Smooth muscle cell (in vitro differentiated cells): ENCODE data around the gene C22orf42. TPM values are rescaled to one million over a fixed set of nuclear protein-coding genes. Genes with fewer than 3 reads are reported as not detected.

Experiments used
- DNase-seq: peaks from one replicate; lab custom pipeline; 2025; ENCODE audit not compliant: unreplicated experiment; lab: John Stamatoyannopoulos, UW
- H2AFZ ChIP-seq: fragments of 200-600 bp; sonication (generic); 2 replicates; pipeline ENCODE4 v1.6.0; 2016; ENCODE audit warnings: antibody characterized with exemption, low read depth, mild to moderate bottlenecking
- H3F3A ChIP-seq: fragments of 200-600 bp; sonication (generic); 2 replicates; pipeline ENCODE4 v1.6.0; 2017; ENCODE audit warnings: antibody characterized with exemption, low read depth
- H3K27ac ChIP-seq: fragments of 200-600 bp; sonication (generic); 2 replicates; pipeline ENCODE4 v1.5.1; 2016; ENCODE audit warnings: low read depth, mild to moderate bottlenecking
- H3K27me3 ChIP-seq: fragments of 200-600 bp; sonication (generic); 2 replicates; pipeline ENCODE4 v1.6.1; 2016; ENCODE audit warnings: low read depth, mild to moderate bottlenecking
- H3K36me3 ChIP-seq: fragments of 200-600 bp; sonication (generic); 2 replicates; pipeline ENCODE4 v1.5.1; 2016; ENCODE audit warnings: low read depth
- H3K4me1 ChIP-seq: fragments of 200-600 bp; sonication (generic); 2 replicates; pipeline ENCODE4 v1.5.1; 2016; ENCODE audit warnings: low read depth
- H3K4me2 ChIP-seq: fragments of 200-600 bp; sonication (generic); 2 replicates; pipeline ENCODE4 v1.6.0; 2016; ENCODE audit warnings: mild to moderate bottlenecking
- H3K4me3 ChIP-seq: fragments of 200-600 bp; sonication (generic); 2 replicates; pipeline ENCODE4 v1.5.1; 2016; ENCODE audit warnings: mild to moderate bottlenecking
- H3K79me2 ChIP-seq: fragments of 200-600 bp; sonication (generic); 2 replicates; pipeline ENCODE4 v1.6.0; 2016; ENCODE audit warnings: low read depth, mild to moderate bottlenecking
- H3K9ac ChIP-seq: fragments of 200-600 bp; sonication (generic); 2 replicates; pipeline ENCODE4 v1.6.0; 2016; ENCODE audit warnings: low read depth
- H3K9me3 ChIP-seq: fragments of 200-600 bp; sonication (generic); replicated peaks from 2 replicates; pipeline ENCODE4 v1.5.1; 2016; ENCODE audit warnings: low read depth
- H4K20me1 ChIP-seq: fragments of 200-600 bp; sonication (generic); 2 replicates; pipeline ENCODE4 v1.6.0; 2016; ENCODE audit warnings: low read depth
- CTCF ChIP-seq: fragments of 200-600 bp; sonication (generic); IDR thresholded peaks from 2 replicates; pipeline ENCODE4 v1.5.1; 2017; ENCODE audit warnings: borderline replicate concordance, mild to moderate bottlenecking, antibody characterized with exemption; ENCODE audit not compliant: insufficient read depth, poor library complexity, severe bottlenecking
- WGBS: methylation state at CpG from one replicate; pipeline ENCODE4 v1.1.7; 2016; ENCODE audit warnings: low lambda C conversion rate; 5-methylcytosine and 5-hydroxymethylcytosine counted together
- polyA plus RNA-seq: library from polyadenylated mRNA; unstranded; fragments of >200 nt; fragmentation: Nextera tagmentation; extraction: Ambion mirVana; gene quantifications from 2 replicates; pipeline ENCODE4 v1.2.1, GENCODE V29; 2016
- total RNA-seq: library from RNA; depleted of rRNA; stranded (reverse); fragments of >200 nt; gene quantifications from 2 replicates; pipeline ENCODE4 v1.2.3, GENCODE V29; 2014

The C22orf42 gene
- total and polyA plus RNA-seq, 2 experiments from 2014 or later = not detected

- Histone ChIP-seq H3K79me2 (no peaks in the 10 kb centered on the region), H3K27ac (no peak overlapping the region), H3K36me3 (no peaks in the 10 kb centered on the region), H3K27me3 (peaks cover 57% of the 10 kb centered on the region), H3K4me3 (no peak overlapping the region), H3K9ac (no peak overlapping the region), H3K9me3 (no peaks in the 10 kb centered on the region), H3F3A (no peaks in the 10 kb centered on the region), H2AFZ (no peak overlapping the region), H4K20me1 (no peaks in the 10 kb centered on the region), H3K4me1 (no peaks in the 10 kb centered on the region), H3K4me2 (no peak overlapping the region)
- TF ChIP-seq CTCF = no peak
- no peak for DNase-seq
- WGBS = 87% methylated on average over 2 of the region's 2 CpGs
Observed at GRCh38 chr22:32112380-32112779, 46.7 kb downstream of the C22orf42 start.

GRCh38 chr22:32106930-32107329 is 52.2 kb downstream of the C22orf42 start:
- Histone ChIP-seq H4K20me1 (no peaks in the 10 kb centered on the region), H3K27ac (no peak overlapping the region), H3F3A (no peaks in the 10 kb centered on the region), H3K4me3 (no peak overlapping the region), H2AFZ (no peak overlapping the region), H3K36me3 (no peaks in the 10 kb centered on the region), H3K9ac (no peak overlapping the region), H3K27me3 (peaks cover 22% of the 10 kb centered on the region), H3K4me1 (no peaks in the 10 kb centered on the region), H3K4me2 (no peak overlapping the region), H3K79me2 (no peaks in the 10 kb centered on the region), H3K9me3 (no peaks in the 10 kb centered on the region)
- no peak for TF ChIP-seq CTCF
- 38% methylated on average over 1 of the region's 1 CpG for WGBS
- no peak for DNase-seq

GRCh38 chr22:32103658-32104315 is 55.3 kb downstream of the C22orf42 start:
- Histone ChIP-seq H3K4me3 (no peak overlapping the region), H3F3A (no peaks in the 10 kb centered on the region), H3K4me1 (no peaks in the 10 kb centered on the region), H3K36me3 (no peaks in the 10 kb centered on the region), H3K27ac (no peak overlapping the region), H4K20me1 (no peaks in the 10 kb centered on the region), H3K79me2 (no peaks in the 10 kb centered on the region), H3K4me2 (no peak overlapping the region), H2AFZ (no peak overlapping the region), H3K27me3 (peaks cover 23% of the 10 kb centered on the region), H3K9ac (no peak overlapping the region), H3K9me3 (no peaks in the 10 kb centered on the region)
- TF ChIP-seq CTCF = peak; percentile 44
- DNase-seq = no peak
- 44% methylated on average over 2 of the region's 2 CpGs for WGBS

GRCh38 chr22:32100711-32101110 is 58.4 kb downstream of the C22orf42 start:
- Histone ChIP-seq H3K4me1 (no peaks in the 10 kb centered on the region), H3K4me3 (no peak overlapping the region), H3K9ac (no peak overlapping the region), H2AFZ (no peak overlapping the region), H3K9me3 (no peaks in the 10 kb centered on the region), H3K79me2 (no peaks in the 10 kb centered on the region), H3K4me2 (no peak overlapping the region), H3F3A (no peaks in the 10 kb centered on the region), H4K20me1 (no peaks in the 10 kb centered on the region), H3K27ac (no peak overlapping the region), H3K36me3 (no peaks in the 10 kb centered on the region), H3K27me3 (peaks cover 23% of the 10 kb centered on the region)
- no peak for DNase-seq
- WGBS = 65% methylated on average over 1 of the region's 1 CpG
- TF ChIP-seq CTCF = no peak
